ENCODE measurements around the gene PICALM.

The PICALM gene

DNA sequence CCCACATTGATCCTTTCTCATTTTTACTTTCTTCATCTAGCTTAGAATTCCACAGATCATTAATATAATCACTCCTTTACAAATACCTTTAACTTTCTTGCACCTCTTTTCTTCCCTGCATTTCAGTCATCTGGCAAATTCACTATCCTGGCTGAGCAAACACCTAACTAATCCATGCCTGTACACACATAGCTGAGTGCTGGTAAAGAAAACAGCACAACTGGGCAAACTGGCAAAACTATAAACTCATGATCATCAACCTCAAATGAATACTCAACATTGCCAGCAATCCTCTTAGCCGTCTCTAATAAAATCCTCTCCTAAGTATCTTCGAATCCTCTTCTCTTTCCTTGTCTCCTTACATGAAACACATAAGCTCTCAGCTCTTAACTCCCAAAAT, 52.4 kb downstream of the PICALM start:
- ATAC-seq (ENCODE audit: low read depth) (no peak), DNase-seq (ENCODE audit: low spot score in 2 of 2) (no peak)
- Mint-ChIP-seq H3K36me3 (peaks cover 17% of the 10 kb centered on the region), H3K4me3 (no peak overlapping the region), H3K4me1 (peaks cover 15% of the 10 kb centered on the region), H3K27ac (peak overlapping the region; percentile 67), H3K9me3 (no peaks in the 10 kb centered on the region), H3K27me3 (no peaks in the 10 kb centered on the region)

DNA sequence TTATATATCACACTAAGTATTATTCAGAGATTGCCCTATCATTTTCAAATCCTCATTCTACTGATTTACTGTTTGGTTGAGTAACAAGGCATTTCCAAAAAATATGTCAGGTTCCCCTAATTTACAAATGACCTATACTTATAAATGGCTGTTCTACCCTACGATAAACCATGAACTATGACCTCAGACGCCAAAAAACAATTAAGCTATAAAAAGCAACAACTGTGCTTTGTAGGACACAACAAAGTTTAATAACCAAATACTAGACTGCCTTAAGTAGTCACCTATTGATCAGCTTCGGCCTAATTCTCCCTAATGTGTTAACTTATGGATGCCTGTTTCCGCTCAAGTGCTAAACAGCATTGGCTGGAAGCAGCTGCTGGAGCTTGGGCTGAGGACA, 53.2 kb downstream of the PICALM start:
- no peaks in the 10 kb centered on the region for H3K9me3 Mint-ChIP-seq
- DNase-seq (ENCODE audit: low spot score in 2 of 2) (no peak), ATAC-seq (ENCODE audit: low read depth) (no peak)
- H3K4me1 Mint-ChIP-seq: peaks cover 11% of the 10 kb centered on the region
- no peaks in the 10 kb centered on the region for H3K27me3 Mint-ChIP-seq
- H3K27ac Mint-ChIP-seq: peak overlapping the region; percentile 67
- H3K4me3 Mint-ChIP-seq: no peak overlapping the region
- peaks cover 17% of the 10 kb centered on the region for H3K36me3 Mint-ChIP-seq

DNA sequence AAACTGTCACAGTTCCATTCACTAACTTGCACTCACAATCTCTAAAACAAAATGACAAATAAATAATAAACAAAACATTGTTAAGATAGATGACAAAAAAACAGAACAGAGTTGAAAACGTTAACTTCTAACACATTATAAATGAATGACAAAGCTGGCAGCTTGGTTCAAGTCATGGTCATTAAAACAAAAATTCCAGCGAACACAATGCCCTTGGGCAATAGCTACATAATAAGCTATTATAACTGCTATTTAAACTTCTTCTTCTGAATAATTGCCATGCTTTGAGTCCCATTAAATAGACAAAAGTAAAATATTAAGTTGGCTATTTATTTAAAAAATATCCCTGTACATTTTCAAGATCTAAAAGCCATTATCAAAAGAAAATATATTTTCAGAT, 54.7 kb downstream of the PICALM start:
- Mint-ChIP-seq H3K27ac (no peak overlapping the region), H3K36me3 (peaks cover 22% of the 10 kb centered on the region), H3K9me3 (no peaks in the 10 kb centered on the region), H3K4me3 (no peak overlapping the region), H3K27me3 (no peaks in the 10 kb centered on the region), H3K4me1 (peaks cover 11% of the 10 kb centered on the region)
- DNase-seq (ENCODE audit: low spot score in 2 of 2) (no peak), ATAC-seq (ENCODE audit: low read depth) (no peak)

DNA sequence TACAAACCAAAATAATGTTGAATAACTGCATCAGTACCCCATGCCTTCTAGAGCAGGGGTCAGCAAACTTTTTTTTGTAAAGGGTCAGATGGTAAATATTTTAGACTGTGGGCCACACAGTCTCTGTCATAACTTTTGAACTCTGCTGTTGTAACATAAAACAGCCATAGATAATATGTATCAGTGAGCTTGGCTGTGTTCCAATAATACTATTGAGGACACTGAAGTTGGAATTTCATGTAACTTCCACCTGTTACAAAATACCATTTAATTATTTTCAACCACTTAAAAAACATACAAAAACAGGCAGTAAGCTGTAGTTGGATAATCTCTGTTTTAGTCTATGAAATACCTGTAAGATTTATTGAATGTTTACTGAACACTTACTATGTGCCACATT, 55.2 kb downstream of the PICALM start:
- Mint-ChIP-seq H3K27me3 (no peaks in the 10 kb centered on the region), H3K4me3 (no peak overlapping the region), H3K9me3 (no peaks in the 10 kb centered on the region), H3K4me1 (peaks cover 11% of the 10 kb centered on the region), H3K36me3 (peaks cover 21% of the 10 kb centered on the region), H3K27ac (peak overlapping the region; percentile 29)
- DNase-seq (ENCODE audit: low spot score in 2 of 2) (no peak), ATAC-seq (ENCODE audit: low read depth) (no peak)

DNA sequence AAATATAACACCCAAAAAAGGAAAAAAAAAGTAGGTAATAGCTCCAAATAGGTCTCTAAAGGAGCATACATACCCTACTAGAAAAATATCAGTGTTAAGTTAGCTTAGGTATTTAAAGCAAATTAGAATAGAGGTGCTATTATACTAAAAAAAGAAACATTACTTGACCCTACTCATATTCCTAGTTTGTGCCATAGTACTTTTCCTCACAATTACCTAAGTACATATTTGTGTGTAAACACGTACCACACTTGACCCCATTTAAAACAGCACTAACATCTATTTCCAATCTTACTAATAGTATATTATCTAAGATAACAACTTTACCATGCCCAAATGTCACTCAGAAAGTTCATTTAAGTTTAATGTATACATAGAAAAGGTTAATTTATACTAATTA, 57.7 kb downstream of the PICALM start:
- no peak for DNase-seq (ENCODE audit: low spot score in 2 of 2)
- H3K27ac Mint-ChIP-seq: no peak overlapping the region
- peaks cover 26% of the 10 kb centered on the region for H3K36me3 Mint-ChIP-seq
- H3K9me3 Mint-ChIP-seq: no peaks in the 10 kb centered on the region
- no peak for ATAC-seq (ENCODE audit: low read depth)
- H3K4me3 Mint-ChIP-seq: no peak overlapping the region
- H3K27me3 Mint-ChIP-seq: no peaks in the 10 kb centered on the region
- peaks cover 5% of the 10 kb centered on the region for H3K4me1 Mint-ChIP-seq

DNA sequence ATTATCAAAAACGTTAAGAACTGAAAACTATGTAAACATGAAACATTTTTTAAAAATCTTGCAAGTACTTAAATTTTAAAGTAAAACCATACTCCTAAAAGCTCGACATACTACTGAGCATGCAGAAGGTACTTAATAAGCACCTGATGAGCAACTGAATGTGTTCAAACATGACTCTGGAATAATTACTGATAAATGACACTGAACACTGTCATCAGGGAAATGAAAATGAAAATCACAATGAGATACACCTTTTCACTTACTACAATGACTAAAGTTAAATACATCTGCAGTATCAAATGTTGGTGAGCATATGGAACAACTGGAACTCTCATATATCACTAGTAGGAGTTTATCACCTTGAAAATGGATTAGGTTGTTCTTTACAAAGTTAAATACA, 65.2 kb downstream of the PICALM start:
- peaks cover 4% of the 10 kb centered on the region for H3K4me1 Mint-ChIP-seq
- H3K9me3 Mint-ChIP-seq: no peaks in the 10 kb centered on the region
- H3K36me3 Mint-ChIP-seq: peaks cover 20% of the 10 kb centered on the region
- ATAC-seq (ENCODE audit: low read depth): no peak
- no peak overlapping the region for H3K27ac Mint-ChIP-seq
- no peak overlapping the region for H3K4me3 Mint-ChIP-seq
- no peak for DNase-seq (ENCODE audit: low spot score in 2 of 2)
- no peaks in the 10 kb centered on the region for H3K27me3 Mint-ChIP-seq

DNA sequence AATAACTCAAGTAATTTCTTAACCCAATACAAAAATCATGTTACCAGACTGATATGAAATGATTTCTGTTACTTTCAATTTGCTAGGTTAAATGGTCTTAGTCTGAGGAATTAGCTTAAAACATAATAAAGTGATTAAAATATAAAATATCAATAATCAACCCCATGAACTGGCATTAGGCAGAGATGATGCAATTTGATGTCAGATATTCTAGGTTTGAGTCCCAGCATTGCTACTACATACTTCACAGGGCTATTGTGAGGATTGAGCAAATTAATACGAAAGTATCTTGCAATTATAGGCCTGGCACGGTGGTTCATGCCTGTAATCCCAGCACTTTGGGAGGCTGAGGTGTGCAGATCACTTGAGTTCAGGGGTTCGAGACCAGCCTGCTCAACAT, 66.5 kb downstream of the PICALM start:
- ATAC-seq (ENCODE audit: low read depth) (no peak), DNase-seq (ENCODE audit: low spot score in 2 of 2) (no peak)
- no peaks in the 10 kb centered on the region for H3K27me3 Mint-ChIP-seq
- no peak overlapping the region for H3K4me3 Mint-ChIP-seq
- no peak overlapping the region for H3K27ac Mint-ChIP-seq
- H3K4me1 Mint-ChIP-seq: peaks cover 4% of the 10 kb centered on the region
- no peaks in the 10 kb centered on the region for H3K9me3 Mint-ChIP-seq
- H3K36me3 Mint-ChIP-seq: peaks cover 20% of the 10 kb centered on the region

DNA sequence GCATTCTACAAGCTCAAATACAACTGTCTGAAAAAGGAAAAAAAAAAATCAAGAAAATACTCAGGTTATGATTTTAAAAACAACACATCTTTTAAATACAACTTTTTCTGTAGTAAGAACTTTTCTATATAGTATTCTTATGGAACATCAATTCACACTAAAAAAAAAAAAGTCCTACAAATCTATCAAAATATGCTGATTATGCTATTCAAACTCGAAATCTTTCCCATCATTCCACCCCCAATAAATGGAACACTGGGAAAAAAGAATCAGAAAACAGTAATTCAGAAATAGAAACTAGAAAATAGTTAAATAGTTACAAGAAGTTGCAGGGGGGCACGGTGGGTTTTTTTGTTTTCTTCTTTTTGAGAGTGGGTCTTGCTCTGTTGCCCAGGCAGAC, 77.4 kb downstream of the PICALM start:
- Mint-ChIP-seq H3K27me3 (no peaks in the 10 kb centered on the region), H3K4me1 (peaks cover 5% of the 10 kb centered on the region), H3K36me3 (peaks cover 15% of the 10 kb centered on the region), H3K9me3 (no peaks in the 10 kb centered on the region), H3K27ac (no peak overlapping the region), H3K4me3 (no peak overlapping the region)
- no peak for DNase-seq (ENCODE audit: low spot score in 2 of 2)
- no peak for ATAC-seq (ENCODE audit: low read depth)

DNA sequence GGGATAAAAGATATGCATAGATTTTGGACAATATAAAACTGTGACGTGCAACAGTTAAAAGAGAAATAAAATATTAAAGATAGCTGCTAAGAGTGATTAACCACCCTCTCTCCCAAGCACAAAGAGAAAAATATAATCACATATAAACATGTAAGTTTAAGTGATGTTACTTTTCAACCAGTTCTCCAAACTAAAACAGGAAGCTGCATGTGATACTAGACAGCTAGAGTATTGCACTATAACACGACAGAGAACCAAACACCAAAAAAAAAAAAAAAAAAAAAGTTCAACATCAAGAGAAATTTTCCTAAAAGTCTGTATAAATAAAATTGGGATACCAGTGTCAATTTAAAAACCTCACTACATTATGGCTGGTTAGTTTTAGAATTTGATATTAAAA, 79.1 kb downstream of the PICALM start:
- no peaks in the 10 kb centered on the region for H3K27me3 Mint-ChIP-seq

DNA sequence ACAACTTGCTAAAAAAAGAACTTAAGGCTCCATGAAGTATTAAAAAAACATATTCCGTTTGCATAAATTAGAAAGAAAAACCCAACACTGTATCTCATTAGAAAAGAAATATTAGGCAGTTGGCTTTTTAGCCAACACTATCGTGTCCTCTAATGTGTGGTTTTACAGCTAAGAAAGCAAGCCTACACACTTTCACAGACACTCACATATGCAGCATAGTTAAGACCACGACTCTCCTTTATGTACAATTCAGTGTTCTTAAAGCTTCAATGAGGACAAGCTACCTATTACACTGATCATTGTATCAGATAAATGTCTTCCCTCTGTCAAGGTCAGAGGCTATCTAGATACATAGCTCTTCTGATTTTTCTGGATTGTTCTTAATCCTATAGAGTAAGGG, 80.1 kb downstream of the PICALM start:
- Mint-ChIP-seq H3K27me3 (no peaks in the 10 kb centered on the region), H3K36me3 (peaks cover 18% of the 10 kb centered on the region), H3K27ac (peak overlapping the region; percentile 85), H3K9me3 (no peaks in the 10 kb centered on the region), H3K4me1 (peaks cover 7% of the 10 kb centered on the region), H3K4me3 (no peak overlapping the region)
- DNase-seq (ENCODE audit: low spot score in 2 of 2): no peak
- no peak for ATAC-seq (ENCODE audit: low read depth)

More for the DNA sequence above, 79.1 kb downstream of the PICALM start:
- H3K4me1 Mint-ChIP-seq: peaks cover 5% of the 10 kb centered on the region
- no peak for ATAC-seq (ENCODE audit: low read depth)
- peak overlapping the region; percentile 85 for H3K27ac Mint-ChIP-seq
- H3K4me3 Mint-ChIP-seq: no peak overlapping the region
- H3K36me3 Mint-ChIP-seq: peaks cover 15% of the 10 kb centered on the region
- no peak for DNase-seq (ENCODE audit: low spot score in 2 of 2)
- no peaks in the 10 kb centered on the region for H3K9me3 Mint-ChIP-seq

DNA sequence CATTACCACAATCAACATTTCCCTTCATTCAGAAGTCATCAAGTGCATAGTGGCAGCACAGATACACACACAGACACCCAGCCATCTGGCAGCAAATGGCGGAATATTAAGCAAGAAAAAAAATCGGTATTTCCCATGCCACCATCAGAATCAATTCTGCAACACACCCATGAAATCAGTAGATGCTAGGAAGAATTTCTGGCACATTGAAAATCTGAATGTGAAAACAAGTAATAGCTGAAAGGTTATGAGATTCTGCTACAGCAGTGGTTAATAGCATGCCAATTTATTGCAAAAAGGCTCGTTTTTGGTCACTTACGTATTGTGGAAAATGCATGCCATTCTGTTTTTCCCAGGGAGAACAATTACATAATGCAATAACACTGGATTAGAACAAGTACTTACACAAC, 91.1 kb downstream of the PICALM start:
- H3K27me3 Mint-ChIP-seq: no peaks in the 10 kb centered on the region
- H3K36me3 Mint-ChIP-seq: peaks cover 20% of the 10 kb centered on the region
- no peak for DNase-seq (ENCODE audit: low spot score in 2 of 2)
- no peak overlapping the region for H3K27ac Mint-ChIP-seq
- H3K4me3 Mint-ChIP-seq: no peak overlapping the region
- no peaks in the 10 kb centered on the region for H3K9me3 Mint-ChIP-seq
- peaks cover 2% of the 10 kb centered on the region for H3K4me1 Mint-ChIP-seq
- ATAC-seq (ENCODE audit: low read depth): no peak

DNA sequence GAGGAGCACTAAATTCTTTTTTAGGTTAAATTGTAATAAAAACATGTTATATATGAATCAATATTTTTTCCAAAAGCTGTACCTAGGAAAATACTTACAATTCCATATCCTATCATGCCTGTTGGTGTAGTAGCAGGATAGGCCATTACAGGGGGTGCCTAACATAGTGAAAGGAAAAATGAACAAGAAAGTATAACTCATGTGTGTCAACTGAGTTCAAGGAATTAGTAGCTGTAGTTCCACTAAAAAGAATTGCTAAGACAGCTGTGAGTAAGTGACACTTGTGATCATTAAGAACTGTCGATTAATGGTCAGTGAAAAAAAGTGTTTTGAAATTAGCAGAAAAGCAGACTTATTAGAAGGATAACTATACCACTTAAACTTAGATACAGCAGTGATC, 92.4 kb downstream of the PICALM start:
- DNase-seq (ENCODE audit: low spot score in 2 of 2) (no peak), ATAC-seq (ENCODE audit: low read depth) (no peak)
- Mint-ChIP-seq H3K36me3 (peaks cover 23% of the 10 kb centered on the region), H3K27me3 (no peaks in the 10 kb centered on the region), H3K4me1 (peaks cover 2% of the 10 kb centered on the region), H3K27ac (no peak overlapping the region), H3K4me3 (no peak overlapping the region), H3K9me3 (no peaks in the 10 kb centered on the region)

DNA sequence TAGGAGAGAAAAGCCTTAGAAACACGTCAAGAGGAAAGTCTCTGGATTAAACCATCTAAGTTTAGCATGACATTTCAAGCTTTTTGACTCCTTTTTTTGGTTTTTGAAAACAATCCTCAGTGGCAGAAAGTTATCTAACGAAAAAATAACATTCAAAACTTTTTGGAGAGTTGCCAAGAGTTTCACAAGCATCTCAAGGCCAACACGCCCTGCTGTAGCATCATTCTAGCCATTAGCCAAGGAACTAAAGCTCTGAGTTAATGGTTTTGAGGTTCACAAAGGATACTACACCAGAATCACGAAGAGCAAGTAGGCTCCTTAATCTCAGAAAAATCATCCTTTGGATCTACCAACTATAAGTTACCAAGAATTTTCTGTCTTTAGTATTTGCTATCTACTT, 94.8 kb downstream of the PICALM start:
- Mint-ChIP-seq H3K36me3 (peaks cover 38% of the 10 kb centered on the region), H3K4me1 (peaks cover 2% of the 10 kb centered on the region), H3K27ac (no peak overlapping the region)

DNA sequence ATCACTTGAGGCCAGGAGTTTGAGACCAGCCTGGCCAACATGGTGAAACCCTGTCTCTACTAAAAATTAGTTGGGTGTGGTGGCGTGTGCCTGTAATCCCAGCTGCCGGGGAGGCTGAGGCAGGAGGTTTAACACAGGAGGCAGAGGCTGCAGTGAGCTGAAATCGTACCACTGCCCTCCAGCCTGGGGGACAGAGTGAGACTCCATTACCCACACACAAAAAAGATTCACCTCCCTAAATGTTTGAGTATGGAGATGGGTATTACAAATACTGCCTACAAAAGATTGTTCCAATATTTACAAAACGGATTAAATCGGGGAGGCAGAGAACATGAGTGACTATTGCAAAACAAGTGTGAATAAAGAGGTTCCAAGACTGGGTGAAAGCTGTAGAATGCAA, 98.3 kb downstream of the PICALM start:
- Mint-ChIP-seq H3K27ac (no peak overlapping the region), H3K36me3 (peaks cover 41% of the 10 kb centered on the region), H3K4me3 (no peak overlapping the region), H3K27me3 (no peaks in the 10 kb centered on the region), H3K9me3 (no peaks in the 10 kb centered on the region), H3K4me1 (peaks cover 4% of the 10 kb centered on the region)
- no peak for DNase-seq (ENCODE audit: low spot score in 2 of 2)
- ATAC-seq (ENCODE audit: low read depth): no peak

More for the DNA sequence above, 94.8 kb downstream of the PICALM start:
- DNase-seq (ENCODE audit: low spot score in 2 of 2) (no peak), ATAC-seq (ENCODE audit: low read depth) (no peak)
- Mint-ChIP-seq H3K9me3 (no peaks in the 10 kb centered on the region), H3K27me3 (no peaks in the 10 kb centered on the region), H3K4me3 (no peak overlapping the region)

DNA sequence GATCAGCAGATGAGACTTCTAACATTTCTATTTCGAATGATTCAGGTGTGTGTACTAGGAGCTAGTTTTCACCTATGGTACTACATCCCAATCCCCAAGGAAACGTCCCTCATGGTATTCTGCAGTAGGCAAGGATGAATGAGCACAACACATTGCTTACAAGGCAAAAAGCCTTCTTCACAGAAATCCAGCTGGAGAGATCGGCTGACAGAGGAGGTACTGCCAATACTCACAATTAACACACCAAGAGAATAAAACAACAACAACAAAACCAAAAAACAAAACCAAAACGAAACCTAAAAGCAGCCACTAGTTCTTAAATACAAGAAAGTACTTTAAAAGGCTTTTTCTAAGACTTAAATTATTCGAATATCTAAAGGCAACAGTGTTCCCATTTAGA, 101.4 kb downstream of the PICALM start:
- Mint-ChIP-seq H3K36me3 (peaks cover 50% of the 10 kb centered on the region), H3K27ac (no peak overlapping the region), H3K4me3 (no peak overlapping the region)

DNA sequence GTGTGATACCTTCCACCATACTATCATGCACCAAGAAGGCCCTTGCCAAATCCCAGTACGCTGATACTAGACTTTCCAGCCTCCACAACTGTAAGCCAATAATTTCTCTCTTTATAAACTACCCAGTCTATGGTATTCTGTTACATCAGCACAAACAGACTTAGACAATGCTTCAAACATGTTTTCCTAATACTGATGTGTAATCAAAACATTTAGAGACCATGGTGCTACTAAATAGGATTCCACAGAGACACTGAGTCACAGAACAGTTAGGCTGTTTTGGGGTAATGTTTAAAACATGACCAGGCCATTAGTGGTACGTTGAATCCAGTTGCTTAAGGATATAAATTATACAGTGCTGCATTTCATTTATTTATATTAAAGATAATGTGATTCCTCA, 103.7 kb downstream of the PICALM start:
- H3K27ac Mint-ChIP-seq: no peak overlapping the region
- DNase-seq (ENCODE audit: low spot score in 2 of 2): no peak

More for the DNA sequence above, 101.4 kb downstream of the PICALM start:
- Mint-ChIP-seq H3K4me1 (peaks cover 5% of the 10 kb centered on the region), H3K9me3 (no peaks in the 10 kb centered on the region), H3K27me3 (no peaks in the 10 kb centered on the region)
- DNase-seq (ENCODE audit: low spot score in 2 of 2) (no peak), ATAC-seq (ENCODE audit: low read depth) (no peak)

More for the DNA sequence above, 103.7 kb downstream of the PICALM start:
- ATAC-seq (ENCODE audit: low read depth): no peak
- Mint-ChIP-seq H3K27me3 (no peaks in the 10 kb centered on the region), H3K9me3 (no peaks in the 10 kb centered on the region), H3K36me3 (peaks cover 49% of the 10 kb centered on the region), H3K4me3 (no peak overlapping the region), H3K4me1 (peaks cover 9% of the 10 kb centered on the region)
